Endothelial cell of hepatic sinusoid (primary cell): ENCODE measurements around the gene DDX20.
"Not testable (repeated sequence)": the region's sequence is repeated elsewhere in the genome, so short reads cannot be mapped to it uniquely, and the experiment has no call there.

Experiments
- in situ Hi-C: cut with HindIII; loops from 2 replicates; pipeline ENCODE4 v1.10.0; 2017; ENCODE audit warnings: low sequenced_read_pairs

Gene DDX20

DNA sequence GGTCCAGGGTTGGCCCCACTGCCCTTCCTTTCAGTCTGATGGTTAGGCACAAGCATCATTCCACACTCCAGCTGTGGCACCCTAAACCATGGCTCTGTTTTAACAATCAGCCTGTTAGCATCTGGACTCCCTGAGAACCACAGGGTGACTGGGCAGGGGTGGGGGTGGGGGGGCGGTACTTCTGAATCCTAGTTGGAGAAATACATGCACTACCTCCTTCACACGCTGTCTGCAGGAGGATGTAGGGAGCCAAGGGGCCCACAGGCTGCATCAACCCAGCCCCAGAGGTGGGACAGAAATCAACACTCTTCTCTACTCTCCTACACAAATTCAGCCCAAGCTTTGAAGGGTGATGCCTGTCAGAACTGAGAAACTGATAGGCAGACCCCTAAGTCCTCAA is 23.8 kb downstream of the DDX20 start:
- in situ Hi-C loops = no loop called here

DNA sequence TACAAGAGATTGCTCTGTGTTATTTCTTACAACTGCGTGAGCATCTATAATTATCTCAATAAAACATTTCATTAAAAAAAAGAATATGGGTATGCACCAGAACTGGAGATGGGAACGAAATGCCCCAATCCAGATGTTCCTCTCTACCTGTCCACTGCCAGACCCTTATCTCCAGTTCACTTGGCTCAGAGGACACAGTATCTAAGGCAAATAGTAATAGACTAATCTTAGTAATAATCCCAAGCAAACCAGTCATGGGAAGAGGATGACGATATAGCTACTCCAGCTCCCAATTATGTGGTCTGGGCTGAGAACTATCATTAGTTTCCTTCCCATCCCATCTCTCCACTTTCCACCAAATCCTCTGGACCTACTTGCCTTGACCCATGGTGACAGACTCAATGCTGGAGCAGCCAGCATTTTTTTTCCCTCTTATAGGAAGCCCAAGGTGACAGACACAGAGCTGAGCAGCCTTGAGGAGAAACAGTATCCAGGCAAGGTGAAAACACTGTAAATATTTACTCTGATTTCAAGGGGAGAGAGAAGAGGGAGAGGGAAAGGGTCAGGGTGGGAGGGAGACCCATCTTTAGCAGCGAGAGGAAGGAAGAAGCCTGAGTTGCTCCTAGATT is 28.7 kb downstream of the DDX20 start:
- in situ Hi-C loops = no loop called here

DNA sequence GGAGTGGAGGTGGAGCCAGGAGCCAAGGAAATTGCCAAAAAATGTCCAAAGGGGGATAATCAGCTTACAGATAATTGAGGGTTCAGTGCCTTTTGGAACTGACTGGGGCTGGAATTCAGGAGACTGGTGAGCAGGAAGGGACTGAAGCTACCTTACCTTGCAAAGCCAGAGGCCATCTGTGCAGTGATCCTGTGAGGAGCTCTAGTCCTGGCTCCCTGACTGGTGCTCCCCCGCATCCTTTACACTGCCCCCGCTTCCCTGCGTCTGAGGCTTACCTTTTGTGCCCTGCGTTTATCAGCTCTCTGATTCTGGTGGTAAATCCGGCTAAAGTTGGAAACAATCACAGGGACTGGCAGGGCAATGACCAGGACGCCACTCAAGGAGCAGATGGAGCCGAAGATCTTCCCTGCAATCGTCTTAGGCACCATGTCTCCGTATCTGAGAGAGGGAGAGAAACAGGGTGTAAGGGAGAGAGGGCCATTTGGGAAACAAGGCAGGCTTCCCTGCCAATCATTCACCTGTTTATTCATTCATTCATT is 31.0 kb downstream of the DDX20 start:
- in situ Hi-C loops = no loop called here

DNA sequence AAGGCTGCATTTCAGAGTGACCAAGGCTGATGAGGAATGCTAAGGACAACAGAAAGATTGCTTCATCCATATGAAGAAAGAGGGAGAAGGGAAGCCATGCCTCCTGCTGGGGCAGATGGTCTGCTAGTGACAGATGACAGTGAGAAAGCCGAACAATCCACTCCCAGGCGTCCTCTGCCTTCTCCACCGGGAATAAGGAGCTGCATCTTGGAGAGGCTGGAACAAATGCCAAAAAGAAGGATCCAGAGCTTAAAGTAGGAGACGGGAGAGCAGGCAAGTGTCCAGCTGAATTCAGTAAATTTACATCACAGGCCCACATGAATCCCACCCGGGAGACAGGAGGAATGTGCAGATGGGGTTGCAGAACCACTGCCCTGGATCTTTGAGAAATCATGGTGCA is 33.4 kb downstream of the DDX20 start:
- in situ Hi-C loops = no loop called here

DNA sequence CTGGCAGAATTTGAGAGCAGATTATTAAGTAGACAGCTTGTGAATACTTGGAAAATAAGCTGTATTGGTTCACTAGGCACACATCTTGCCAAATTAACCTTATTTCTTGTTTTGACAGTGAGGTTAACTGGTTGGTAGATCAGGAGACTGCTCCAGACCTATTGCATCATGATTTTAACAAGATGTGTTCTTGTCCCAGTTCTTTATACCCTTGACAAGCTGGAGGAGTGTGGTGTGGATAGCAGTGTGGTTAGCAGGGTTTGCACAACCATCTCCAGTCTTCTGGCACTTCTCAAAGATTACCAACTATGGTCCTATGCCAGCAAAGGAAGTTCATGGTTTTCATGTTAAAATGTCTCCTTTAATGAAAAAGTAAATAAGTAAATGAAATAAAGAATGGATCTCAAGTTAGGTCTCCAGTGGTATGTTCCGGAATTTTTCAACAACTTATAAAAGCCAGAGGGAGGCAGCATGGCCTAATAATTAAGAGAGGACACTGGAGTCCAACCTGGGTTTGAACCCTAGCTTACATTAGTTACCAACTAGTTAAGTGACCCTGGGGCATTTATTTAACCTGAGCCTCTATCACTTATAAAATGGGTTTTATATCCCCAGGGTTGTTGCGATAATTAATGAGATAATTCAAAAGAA is 34.1 kb downstream of the DDX20 start:
- in situ Hi-C loops = no loop called here

DNA sequence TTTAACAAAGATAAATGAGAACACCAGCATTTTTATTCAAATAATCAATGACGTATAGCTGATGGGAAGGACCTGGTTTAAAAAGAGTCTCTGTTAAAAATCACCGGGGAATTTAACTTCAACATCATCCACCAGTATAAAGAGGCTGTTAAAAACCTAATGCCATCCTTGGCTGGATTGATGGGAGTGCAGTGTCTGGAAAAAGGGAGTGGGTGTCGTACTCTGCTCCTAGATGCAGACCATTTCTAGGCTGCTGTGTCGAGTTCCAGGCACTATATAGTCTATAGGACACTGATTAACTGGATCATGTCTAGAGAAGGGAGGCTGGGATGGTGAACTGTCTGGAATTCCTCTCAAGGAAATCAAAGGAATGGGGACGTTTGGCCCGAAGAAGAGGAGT is 36.1 kb downstream of the DDX20 start:
- in situ Hi-C loops = no loop called here

DNA sequence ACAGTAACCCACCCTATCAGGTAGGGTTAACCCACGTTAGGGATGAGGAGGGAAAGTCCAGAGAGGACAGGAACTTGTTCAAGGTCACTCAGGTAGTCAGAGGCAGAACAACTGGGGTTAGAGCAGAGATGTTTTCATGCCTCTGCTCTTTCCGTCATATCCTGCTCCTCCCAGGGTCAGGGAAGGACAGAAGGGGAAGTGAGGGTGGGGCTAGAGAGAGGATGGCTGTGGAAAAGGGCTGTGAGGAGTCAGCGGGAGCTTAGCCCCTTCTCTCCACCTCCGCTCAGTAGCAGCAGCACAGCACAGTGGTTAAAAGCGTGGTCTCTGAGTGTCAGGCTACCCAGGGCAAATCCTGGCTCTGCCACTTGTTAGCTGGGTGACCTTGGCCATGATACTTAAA is 36.5 kb downstream of the DDX20 start:
- in situ Hi-C loops = no loop called here

DNA sequence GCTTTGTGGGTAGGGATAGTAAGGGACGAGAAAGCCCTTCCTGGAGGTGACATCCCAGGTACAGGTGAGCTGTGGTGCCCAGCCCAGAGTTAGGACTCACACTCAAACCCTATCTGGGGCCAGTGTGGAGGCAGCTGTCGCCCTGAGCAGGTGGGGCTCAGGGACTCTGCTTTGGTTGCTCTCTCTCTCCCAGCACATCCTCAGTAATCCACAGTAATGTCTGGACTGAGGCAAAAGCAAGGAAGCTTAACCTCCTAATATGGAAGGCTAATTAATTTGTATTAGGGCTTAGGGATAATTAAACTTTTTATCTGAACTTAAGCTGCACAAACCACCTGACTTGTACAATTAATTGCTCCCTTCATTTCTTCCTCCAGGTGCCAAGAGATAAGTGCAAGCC is 38.2 kb downstream of the DDX20 start:
- in situ Hi-C loops = no loop called here

DNA sequence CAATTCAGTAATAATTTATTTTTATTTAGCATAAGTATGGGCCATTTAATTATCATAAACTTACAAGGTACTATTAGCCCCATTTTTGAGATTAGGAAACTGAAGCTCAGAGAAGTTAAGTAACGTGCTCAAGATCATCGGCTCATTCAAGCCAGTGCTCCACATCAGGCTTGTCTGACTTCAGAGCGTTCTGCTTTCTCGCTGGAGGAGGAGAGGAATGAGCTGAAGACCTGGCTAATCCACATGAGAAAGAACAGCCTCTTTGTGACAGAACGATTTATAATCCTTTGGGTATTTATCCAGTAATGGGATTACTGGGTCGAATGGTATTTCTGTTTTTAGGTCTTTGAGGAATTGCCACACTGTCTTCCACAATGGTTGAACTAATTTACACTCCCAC is 39.7 kb downstream of the DDX20 start:
- in situ Hi-C loops = no loop called here

DNA sequence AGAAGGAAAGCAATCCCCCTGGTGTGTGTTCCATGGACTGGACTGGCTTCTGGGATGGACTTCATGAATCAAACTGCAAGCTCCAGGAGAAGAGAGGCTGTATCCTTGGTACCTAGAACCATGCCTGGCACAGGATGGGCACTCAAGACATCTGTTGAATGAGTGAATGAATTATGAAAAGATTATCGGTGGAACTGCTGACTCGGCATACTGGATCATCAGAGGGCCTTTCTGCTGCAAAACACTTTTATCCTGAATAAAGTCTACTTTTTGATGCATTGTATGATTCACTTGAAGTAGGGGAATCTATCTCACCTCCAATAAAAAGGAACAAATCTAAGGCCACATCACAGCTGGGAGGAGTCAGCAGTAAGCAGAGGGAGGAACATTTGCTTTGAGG is 42.9 kb downstream of the DDX20 start:
- in situ Hi-C loops = no loop called here

DNA sequence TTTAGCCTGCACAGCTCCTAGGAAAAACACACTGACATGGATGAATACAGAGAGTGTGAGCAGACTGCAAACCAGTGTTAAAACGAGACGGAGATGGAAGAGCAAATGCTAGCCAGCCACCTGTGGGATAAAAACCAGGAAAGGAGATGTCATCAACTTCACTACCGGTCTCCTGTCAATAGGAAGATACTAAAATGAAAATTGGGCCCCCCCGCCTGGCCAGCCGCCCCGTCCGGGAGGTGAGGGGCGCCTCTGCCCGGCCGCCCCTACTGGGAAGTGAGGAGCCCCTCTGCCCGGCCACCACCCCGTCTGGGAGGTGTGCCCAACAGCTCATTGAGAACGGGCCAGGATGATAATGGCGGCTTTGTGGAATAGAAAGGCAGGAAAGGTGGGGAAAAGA is 44.0 kb downstream of the DDX20 start:
- in situ Hi-C loops = not testable (repeated sequence)

DNA sequence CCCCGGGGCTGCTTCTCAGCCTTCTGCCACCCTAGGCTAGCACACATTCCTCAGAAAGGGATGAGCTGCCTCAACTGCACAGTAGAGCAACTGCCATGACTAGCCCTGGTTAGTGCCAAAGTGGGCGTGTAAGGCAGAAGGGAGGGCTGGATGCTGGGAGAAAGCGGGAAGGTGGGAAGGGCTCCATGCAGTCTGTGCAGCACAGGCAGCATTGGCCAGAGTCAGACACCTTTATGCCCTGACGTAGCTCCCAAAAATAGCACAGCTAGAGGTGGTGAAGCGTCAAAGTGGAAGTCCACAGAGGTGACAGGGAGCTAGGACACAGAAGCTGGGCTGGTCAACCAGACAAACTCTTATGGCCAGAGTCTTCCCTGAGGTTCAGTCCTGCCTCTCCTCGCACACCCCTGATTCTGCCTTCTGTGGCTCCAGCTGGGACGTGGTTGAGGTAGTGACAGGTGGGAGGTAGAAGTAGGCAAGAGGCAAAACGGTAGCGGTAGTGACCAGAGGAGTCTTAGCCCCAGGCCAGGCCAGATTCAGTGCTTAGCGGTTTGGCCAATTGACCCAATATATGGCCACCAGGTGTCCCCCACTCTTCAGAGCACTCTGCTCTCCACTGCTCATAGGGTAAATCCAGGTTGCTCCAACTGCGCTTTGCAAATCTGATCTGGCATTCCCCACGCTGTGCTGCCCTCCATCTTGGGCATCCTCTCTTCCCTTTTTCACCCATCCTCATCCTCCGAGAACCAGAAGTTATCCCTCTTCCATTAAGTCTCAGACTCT is 45.6 kb downstream of the DDX20 start:
- in situ Hi-C loops = no loop called here

DNA sequence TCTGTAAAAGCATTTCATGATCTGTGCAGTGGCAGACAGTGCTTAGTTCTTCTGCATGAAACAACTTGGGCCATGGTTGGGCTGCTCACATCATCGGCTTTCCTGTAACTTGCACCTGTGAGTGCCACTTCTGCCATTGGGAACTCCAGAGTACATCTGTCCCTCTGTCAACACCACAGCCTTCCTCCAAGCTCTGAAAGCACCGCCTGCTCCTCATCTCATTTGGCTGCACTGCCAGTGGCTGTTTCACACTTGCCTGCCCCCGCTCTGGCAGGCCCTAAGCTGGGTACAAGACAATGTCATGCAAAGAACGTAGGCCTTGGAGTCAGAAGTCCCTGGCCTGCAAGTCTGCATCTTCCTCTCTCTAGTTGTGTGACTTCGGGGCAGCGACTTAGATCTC is 46.4 kb downstream of the DDX20 start:
- in situ Hi-C loops = no loop called here

DNA sequence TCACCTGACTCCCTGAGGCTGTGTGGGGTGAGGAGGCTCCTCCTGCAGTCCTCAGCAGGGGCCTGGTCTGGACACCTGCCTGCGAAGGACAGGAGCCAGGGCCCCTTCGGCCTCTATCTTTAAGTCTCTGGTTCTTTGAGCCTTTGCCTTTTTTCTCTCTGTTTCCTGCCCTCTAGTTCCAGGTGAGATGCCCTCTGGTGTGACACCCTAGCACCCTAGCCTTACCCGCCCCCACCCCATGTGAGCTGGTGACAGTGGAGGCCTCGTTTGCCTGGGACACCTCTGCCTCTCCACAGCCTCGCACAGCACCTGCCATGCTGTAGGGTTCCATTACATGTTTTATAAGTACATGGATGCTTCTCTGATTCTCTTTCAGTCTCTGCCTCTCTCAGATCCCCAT is 47.3 kb downstream of the DDX20 start:
- in situ Hi-C loops = no loop called here

DNA sequence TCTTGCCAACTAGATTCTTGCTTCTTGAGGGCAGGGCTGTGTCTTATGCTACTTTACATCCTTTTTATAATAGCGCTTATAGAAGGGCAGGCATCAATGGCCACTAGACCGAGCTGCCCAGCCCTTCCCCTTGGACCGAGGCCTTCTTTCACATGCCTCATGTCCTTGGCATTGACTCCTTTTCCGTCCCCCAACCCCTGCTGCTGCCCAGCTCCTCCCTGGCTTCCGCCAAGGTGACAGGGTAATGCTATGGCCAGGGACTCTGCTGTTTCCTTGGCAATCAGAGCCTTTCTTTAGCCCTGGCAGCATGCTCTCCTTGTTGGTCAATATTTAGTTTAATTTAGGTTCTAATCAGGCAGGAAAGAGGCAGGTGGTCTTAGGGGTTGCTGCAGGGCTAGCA is 48.2 kb downstream of the DDX20 start:
- in situ Hi-C loops = no loop called here

DNA sequence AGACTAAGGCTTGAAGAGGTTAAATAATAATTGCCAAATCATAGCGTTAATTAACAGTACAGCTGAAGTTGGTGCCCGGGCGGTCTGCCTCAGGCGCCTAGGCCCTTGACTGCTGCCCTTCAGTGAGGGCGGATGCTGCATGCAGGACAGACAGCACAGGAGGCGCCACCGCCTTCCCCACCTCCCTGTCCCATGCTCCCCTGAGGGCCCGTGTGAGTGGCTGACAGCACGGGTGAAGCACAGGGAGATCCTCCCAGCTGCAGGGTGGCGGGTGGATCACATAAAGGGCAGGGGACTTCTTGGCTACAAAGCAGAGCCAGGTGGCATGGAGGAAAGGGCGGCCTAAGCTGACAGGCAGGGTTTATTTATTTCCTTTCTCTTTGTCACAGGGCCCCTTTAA is 49.1 kb downstream of the DDX20 start:
- in situ Hi-C loops = no loop called here

DNA sequence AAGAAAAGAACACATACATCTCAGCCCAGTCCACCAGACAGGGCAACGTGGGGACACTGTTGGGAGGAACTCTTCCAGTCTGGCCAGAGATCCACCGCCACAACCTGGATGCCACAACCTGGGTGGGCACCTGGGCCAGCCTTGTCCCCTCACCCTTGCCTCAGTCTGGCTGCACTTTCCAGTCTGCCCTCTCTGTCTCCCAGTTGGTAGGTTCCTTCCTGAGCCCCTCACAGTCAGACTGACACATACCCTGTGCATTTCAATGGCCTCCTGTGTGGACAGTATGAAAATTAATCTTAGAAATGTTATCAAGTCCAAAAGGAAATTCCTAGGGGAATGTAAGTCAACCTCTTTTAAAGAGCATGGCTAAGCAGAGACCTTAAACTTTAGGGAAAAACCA is 49.5 kb downstream of the DDX20 start:
- in situ Hi-C loops = no loop called here

DNA sequence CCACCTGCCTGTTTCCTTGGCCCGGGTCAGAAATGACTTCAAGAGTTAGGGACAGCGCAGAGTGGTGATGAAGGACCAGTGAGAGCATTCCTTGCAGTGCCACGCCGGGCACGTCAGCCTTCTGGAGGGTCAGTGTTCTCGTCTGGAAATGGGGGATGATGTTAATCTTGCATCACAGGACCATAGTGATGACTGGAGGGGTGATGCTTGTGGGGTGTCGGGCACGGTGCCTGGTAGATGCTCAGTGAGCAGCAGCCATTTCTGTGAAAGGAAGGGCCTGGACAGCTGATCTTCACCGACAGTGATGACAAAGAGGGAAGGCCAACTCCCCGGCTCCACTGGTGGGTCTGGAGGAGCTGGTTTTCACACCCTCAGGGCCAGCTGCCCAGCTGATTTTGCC is 56.2 kb downstream of the DDX20 start:
- in situ Hi-C loops = no loop called here

DNA sequence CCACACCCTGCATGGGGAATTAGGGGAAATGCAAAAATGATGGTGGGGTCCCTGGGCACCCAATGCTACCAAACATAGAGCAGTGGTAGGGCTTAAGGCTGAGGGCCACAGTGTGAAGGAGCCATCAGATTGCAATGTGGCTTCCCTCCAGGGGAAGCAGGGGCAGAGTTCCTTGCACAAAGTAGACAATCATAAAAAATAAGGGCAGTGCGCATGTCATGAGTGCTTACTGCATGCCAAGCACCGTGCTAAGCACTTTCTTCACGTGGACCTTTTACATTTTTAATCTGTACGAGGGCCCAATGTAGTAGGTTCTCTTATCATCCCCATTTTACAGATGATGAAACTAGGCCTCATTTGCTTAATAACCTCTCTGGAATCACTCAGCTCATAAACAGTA is 56.6 kb downstream of the DDX20 start:
- in situ Hi-C loops = no loop called here

DNA sequence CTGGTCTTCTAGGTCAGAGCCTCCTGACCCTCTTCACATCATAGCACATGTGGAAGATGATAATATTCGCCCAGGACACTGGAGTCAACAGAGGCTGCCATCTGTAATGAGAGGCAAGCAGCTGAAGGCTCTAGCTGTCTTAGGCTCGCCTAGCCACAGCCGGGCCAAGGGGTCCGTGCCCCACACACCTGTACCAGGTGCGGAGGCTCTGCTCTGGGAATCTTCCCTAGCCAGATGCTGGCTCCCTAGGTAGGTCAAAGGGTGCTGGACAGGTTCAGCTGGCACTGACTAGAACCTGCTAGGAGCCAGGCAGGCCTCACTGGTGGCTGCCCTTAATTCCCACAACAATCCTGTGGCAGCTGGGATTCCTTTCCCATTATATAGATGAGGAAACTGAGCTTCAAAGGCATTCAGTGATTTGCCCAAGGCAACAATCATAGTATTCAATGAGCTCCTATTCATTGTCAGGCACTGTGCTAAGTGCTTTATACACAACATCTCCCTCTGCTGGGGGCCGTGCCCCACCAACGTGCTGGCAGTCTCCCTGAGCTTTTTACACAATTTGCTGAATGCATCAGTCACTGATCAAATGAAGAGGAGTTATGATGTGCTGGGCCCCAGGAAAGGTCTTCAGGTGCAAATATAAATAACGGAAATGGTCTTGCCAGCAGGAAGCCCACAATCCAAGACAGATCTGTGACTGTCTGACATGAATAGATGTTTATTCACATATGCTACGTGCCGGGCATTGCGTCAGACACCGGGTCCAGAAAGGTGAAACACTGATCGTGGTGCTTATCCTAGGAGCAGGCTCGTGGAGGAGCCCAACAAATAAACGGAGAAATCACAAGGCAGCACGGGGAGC is 58.0 kb downstream of the DDX20 start:
- in situ Hi-C loops = no loop called here

DNA sequence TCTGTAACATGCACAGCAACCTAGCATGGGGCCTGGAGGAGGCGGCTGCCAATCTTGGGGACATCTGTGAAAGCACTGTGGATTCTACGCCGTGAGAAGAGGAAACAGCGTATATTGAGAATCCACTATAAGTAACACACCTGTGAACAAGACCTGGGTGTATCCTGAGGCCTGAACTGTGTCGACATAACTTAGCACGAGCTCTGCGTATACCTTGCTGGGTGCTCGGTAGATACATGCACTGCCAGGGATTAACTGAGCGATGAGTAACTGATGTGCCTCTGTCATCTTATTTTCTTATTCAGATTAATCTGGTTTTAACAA is 58.6 kb downstream of the DDX20 start:
- in situ Hi-C loops = no loop called here
